Esophagus mucosa (tissue), 1 donor: ENCODE results near the gene C9orf152. TPM values are rescaled to one million over a fixed set of nuclear protein-coding genes. Genes with fewer than 3 reads are reported as not detected.
A peak's percentile ranks its signal among the peaks of the same experiment; 100 is the strongest.

Source experiments
- ATAC-seq: fragments of 200-7000 bp; cut with Tn5 transposase; one replicate; pipeline ENCODE4 v1.9.1; 2020
- total RNA-seq: library from RNA; stranded (reverse); gene quantifications from one replicate; pipeline ENCODE4 v1.2.4, GENCODE V29; 2023
- donor health status: DM: yes; HTN: yes; CAD: no.

The C9orf152 gene
- total RNA-seq, 1 donor from 2014 or later, result 0.60 TPM

DNA sequence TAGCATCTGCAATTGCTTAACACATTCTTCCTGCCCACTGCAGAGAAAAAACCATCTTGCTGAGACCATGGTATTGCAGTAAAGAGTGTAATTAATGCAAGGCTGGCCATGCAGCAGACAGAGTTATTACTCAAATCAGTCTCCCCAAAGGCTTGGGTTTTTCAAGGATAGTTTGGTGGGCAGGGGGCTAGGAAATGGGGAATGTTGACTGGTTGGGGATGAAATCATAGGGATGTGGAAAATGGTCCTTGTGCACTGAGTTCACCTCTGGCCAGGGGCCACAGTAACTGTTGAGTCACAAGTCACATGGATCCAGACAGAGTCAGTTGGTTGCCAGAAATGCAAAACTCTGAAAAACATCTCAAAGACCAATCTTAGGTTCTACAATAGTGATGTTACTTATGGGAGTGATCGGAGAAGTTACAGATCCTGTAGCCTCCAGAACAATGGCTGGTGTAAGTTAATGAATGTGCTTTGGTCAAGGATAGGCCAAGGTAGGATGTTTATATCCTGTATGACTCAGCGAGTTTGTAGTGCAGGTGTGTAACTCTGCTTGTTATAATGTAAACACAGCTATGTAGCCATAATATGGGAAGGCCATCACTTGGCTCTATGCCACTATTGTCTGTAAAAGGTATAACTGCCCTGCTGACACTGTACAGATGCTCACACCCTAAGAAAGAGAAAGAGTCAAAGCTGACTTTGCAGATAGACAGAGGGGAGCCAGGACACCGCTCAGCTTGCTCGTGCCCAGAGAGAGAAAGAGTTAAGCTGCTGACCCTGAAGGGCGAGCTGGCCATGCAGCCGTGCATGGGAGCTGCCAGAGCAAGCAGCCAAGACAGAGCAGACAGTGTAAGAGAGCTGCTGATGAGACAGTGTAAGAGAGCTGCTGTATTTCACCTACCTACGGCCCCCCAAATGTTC is 27.2 kb downstream of the C9orf152 start:
- ATAC-seq, result peak; percentile 75

DNA sequence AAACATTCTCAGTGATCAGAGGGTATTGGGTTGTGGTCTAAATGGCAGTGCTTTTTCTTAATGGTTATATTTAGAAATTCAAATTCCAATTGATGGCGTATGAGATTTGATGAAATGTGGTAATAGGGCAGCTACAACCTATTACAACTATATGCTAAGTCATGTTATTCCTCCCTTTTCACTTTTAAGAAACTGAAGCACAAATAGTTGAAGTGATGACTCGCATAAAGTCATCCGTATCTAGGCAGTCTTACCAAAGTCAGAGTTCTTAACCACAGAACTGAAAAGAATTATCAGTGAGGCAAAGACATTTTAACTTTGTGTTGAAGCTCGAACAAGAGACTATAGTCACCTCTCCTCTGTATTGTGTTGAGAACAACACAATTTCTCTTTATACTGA is 28.2 kb downstream of the C9orf152 start:
- no peak for ATAC-seq

DNA sequence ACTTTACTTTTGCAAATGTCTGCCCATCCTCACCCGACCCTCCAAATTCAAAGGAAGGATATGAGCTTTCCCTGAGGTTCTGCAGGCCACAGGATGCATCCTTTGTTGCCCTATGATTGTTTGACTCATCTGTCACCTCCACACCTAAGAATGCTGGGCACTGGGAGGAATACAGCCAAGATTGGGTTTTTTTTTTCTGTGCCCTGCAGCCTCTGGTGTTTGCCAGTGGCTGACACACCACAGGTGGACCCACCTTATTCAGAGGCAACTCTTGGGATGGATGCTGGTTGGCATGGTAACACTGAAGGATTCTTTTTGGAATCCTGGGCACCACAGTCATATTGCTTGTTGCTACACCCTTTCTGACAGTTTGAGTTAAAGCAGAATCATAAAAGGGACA is 29.7 kb downstream of the C9orf152 start:
- no peak for ATAC-seq

DNA sequence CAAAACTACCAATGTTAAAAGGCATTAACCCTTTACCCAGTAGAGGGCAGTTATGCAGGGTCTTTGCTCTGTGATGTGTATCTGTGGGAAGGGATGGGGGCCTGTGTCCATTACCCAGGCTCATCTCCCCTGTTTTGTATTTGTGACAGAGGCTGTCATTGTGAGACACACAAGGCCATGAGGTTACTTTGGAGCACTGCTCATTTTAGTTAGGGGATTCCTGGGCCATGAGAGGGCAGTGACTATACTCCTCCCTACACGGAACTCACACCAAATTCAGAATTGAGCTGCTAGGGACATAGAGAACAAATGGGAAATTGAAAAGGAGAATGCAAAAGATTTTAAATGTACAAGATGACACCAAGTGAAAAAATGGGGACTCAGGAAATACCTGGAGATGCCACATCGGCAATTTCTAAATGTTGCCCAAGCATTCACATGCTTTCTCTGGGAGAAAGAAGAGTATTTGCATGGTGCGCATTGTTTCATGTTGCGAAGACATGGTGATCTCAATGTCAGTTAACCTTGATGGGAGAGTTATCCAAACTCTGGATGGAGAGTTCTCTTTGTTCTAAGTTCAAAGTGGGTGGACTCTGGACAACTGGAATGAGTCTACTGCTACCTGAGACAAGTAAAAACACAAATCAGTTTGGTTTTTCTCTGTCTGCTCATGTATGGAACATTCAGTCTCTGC is 32.5 kb downstream of the C9orf152 start:
- ATAC-seq, result no peak

DNA sequence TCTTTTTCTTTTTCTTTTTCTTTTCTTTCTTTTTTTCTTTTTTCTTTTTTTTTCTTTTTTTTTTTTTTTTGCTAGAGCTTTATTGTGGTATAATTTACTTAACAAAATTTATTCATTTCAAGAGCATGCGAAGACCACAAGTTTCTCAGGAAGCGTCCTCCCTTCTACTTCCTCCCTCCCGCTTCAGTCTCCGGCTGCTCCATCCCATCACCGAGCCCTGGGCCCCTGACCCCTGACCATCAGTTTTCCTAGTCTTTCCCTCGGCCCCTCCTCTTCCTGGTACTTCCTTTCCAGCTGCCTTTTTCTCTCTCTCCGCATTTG is 34.7 kb downstream of the C9orf152 start:
- ATAC-seq, result no peak

DNA sequence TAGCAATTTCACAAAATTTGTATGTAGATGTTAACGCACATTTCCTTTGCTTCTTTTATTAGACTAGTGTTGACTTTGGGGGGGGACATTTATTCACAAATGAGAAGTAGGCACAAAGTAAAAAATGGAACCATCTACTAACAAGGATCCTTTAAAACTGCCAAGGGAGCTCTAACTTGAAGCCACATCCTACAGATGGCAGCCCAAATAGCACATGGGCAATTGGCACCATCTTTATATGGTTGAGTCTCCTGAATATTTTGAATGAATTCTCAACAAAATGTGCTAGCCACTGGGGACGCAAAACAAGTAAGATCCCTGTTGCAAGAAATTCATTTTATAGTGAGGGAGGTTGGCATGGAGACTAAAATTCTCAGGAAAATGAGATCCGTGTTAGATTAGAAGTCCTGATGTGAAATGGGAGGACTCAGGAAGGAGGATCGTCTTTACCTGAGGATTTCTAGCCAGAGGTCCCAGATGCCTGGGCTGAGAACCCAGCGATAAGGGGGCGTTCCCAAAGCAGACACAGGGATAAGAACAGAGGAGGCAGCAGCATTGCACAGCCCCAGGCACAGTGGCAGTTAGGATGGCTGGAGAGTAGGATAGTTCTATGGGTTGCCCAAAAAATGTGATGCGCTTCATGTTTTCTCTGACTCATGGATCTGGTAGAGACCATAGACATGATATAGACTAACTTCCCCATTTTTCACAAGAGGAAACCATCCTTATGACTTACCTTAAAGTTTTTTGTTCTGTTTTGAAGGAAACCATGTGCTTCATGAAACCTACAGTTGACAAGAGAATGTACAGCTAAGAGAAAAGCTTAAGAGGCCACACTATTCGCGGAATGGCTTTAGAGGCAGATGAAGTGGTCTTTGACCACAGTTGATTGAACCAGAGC is 37.4 kb downstream of the C9orf152 start:
- no peak for ATAC-seq

DNA sequence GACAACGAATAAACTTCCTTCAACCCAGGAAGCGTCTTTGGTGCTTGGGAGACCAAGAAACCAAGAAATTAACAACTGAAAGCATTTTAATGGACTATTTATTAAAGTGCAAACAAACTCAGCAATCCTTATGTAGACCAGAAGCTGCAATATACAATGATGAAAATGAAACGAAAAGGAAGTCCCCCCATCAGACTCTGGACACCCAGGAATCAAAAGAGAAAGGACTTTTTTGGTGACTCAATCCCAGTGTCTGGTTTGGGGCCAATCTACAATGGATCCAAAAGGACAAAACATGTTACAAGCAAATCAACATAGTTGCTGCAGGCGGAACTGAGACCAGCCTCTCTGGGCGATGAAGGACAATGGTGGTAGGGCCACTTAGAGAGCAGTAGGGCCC is 39.5 kb downstream of the C9orf152 start:
- ATAC-seq, result no peak

DNA sequence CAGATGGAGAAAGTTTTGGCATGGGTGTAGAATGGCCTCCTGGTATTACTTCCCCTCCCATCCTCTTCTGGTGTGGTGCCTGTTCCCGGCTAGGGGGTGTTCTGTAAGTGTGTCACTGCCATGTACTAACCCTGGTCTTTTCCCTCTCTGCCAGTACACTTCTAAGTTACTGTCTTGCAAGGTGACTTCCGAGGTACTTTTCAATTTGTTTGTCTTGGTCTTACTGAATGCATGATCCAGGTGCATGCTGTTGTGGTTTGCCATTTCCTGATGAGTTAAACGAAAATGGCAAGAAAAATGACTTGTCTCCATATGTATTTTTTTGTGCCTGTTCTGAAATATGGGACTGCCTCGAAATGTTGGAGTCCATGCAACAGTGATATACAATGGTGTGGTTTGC is 46.0 kb downstream of the C9orf152 start:
- no peak for ATAC-seq

DNA sequence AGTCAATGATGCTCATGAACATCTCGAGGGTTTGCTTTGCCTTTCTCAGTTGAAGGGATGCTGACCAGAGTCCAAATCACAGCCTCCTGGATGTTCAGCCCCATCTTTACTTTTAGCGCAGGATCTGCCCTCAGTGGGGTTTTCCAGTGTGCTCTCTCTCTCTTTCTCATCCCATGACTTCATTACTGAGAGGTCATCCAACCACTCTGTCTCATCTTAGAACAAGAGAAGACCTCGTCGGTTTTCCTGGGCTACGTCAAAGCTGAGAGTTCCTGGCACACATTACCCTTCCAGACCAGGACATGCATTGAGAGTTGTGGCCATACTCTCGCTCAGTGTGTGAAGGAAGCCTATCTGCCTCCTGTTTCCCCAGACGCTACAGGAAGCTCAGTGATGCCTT is 47.3 kb downstream of the C9orf152 start:
- no peak for ATAC-seq

DNA sequence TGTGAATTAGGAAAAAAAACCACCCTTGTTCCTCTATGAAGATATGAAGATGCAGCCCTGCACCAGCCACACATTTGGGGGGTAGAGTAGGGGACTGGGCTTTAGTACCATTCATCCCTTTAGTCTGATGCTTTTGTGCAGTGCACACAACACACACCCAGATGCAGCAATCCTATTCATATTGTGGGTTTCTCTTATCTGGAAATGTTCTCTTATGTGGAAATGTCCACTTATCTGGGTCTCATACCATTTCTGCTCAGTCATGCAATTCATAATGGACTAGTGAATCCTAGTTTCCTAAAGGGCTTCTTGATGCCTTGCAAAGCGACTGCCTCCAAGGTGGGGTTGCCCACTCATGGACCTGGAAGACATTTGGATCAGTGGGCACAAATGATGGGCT is 47.8 kb downstream of the C9orf152 start:
- no peak for ATAC-seq

DNA sequence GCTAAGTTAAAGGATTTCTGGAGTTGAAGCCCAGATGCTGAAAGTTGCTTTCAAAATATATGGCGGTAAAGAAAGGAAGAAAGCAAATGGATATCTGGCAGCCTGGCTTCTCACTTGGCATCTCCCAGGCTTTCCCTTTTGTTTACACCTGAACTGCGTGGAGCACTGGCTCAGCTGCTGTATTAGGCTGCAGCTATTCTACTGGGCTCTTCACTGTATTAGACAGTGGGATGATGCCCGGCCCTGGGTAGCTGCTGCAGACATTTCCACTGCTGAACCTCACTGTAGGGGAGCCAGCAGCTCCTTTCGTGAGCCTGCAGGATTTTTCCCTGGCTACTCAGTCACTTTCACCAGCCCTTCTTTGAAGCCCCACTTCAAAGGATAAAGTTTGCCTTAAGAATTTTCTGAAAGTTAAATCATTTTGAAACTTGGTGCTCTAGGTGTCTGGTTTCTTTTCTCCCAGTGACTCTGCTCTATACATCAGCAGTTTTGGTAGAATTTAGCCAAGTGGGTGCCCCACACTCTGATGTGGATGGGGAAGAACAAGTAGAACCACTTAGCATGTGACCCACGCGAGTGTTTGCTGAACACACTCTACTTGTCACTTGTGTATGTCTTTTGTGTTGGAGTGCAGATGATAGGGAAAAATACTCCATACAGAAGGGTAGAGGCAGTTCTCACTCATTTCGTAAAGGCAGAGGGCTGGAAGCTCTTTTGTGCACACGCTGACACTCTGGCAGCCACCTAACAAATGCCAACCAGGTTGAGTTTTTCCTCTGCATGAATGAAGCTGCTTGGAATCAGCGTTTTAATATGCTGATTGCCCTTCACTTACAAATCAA is 49.9 kb downstream of the C9orf152 start:
- ATAC-seq, result no peak

DNA sequence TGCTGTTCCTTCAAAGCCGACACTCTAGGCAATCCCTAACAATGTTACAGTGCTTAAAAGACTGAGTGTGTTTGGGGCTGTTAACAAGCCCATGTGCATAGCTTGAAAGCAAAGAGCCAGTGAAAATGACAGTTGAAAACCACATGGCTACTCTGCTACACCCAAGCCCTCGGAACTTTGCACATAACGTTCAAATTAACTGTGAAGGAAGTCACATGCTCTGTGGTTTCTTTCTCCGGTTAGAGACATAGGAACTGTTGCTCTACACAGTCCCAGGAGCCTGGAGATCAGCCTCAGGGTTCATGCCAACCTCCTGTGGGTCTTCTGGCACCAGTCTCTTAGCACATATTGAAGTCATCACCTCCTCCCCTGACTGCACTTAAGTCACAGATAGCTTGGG is 51.1 kb downstream of the C9orf152 start:
- peak; percentile 46 for ATAC-seq

DNA sequence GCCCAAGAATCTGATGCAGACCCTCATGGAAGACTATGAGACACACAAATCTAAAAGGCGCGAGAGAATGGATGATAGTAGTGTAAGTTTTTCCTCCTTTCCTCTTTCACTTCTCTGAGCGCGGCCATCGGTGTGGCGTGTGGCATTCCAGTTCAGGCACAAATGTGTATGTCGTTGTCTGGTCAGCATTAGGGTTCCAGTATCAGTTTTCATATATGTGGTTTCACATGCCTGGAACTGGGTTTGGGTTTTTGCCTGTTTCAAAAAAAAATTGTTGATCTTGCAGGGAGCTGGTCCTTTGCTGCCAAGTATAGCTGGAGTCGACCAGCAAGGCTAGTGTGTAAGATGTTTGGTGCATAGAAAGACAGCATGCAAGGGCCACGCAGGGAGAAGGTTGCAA is 51.5 kb downstream of the C9orf152 start:
- no peak for ATAC-seq

DNA sequence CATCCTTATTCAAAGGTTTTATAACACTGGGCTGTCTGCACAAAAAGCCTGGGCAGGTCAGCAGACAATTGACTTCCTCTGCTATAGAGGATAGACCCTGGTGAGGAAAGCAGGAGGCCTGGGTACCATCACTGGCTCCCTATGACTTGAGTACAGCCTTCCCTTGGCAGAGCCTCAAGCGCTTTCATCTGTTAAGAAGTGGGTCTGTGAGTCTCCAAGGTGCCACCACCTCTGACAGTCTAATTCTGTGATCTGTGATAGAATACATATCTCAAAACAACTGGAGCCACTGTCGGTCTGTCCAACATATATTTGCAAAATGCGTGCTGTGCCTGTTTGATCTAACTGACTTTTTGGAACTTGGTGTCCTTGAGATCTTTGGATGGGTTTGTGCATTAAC is 52.2 kb downstream of the C9orf152 start:
- no peak for ATAC-seq

DNA sequence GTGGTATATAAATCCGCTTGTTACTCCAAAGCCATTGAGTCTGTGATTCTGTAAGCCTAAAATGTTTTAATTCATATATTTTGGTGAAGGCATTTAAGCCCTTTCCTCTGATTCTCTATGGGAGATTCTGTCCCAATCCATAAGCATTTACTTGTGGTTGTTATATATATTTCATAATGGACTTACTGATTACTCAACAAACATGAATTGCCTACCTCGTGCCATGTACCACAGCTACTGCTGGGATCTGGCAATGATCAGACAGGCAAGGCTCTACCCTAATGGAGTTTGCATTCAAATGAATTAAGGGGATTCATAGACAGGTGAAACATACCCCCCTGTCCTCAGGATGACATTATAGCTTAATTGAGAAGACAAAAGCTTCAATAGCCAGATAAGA is 54.5 kb downstream of the C9orf152 start:
- ATAC-seq, result no peak

DNA sequence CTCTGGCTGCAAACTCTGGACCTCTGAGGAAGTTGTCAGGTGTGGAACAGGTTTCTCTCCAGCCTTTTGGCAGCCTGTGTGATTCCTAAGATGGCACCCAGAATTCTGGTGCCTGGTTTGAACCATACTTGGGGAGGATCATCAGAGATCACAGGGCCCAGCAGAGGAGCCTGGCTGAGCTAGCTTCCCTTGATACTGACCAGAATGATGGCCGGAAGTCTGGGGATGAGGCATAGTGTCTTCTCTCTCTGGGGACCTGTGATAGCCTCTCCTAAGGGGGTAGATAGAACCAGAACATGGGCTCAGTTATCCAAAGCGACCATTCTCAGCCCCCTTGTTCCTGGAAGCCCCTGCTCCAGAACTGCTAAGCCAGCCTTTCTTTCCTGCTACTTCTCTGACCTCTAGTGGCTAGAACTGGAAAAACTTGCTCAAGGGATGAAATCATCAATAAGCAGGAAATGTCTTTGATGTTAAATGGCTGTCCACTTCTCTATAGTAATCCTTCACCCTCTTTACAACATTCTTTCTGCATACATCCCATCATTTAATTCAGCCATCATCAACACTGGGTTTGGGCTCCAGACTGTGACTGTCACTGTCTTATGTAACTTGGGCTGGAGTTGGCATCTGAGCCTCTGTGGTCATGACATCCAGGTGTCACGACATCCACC is 55.1 kb downstream of the C9orf152 start:
- peak; percentile 45 for ATAC-seq

Other genes starting within 250 kb of the C9orf152 start
- gene TXN, start 48.3 kb upstream of the C9orf152 start, total RNA-seq, result 647 TPM
- gene TXNDC8, start 129.7 kb upstream of the C9orf152 start, total RNA-seq, result not detected